PFSK-1 (cell line): ENCODE measurements around the gene FGGY.

Experiments used
- FOXP2 ChIP-seq: optimal IDR thresholded peaks from 2 replicates; pipeline ENCODE3; 2011; ENCODE audit warnings: borderline replicate concordance, control low read depth, inconsistent platforms; ENCODE audit not compliant: insufficient read depth; ENCODE audit errors: extremely low read length, extremely low read depth
- POLR2AphosphoS5 ChIP-seq: IDR thresholded peaks from 2 replicates; pipeline ENCODE4 v1.6.1; 2012; ENCODE audit warnings: low read depth, mild to moderate bottlenecking, control low read depth, low read length, moderate library complexity
- SIN3A ChIP-seq: IDR thresholded peaks from 2 replicates; pipeline ENCODE4 v1.6.1; 2012; ENCODE audit warnings: mild to moderate bottlenecking, low read length, moderate library complexity, borderline replicate concordance; ENCODE audit not compliant: insufficient read depth
- TAF1 ChIP-seq: IDR thresholded peaks from 2 replicates; pipeline ENCODE4 v1.6.1; 2012; ENCODE audit warnings: low read length, control low read depth, borderline replicate concordance; ENCODE audit not compliant: insufficient read depth
- TF ChIP-seq, protein P1 (sequence below), 2 experiments: IDR thresholded peaks; 2 replicates each; pipeline versions ENCODE4 v1.6.1 to v1.8.0; 2011 to 2012; ENCODE audit warnings: low read depth in 2 of 2, low read length in 2 of 2, control low read depth in 1 of 2, inconsistent platforms in 1 of 2, mild to moderate bottlenecking in 1 of 2, moderate library complexity in 1 of 2; ENCODE audit not compliant: insufficient read depth in 1 of 2

FGGY gene

GRCh38 chr1:59410457-59410856, 113.6 kb downstream of the FGGY start:
- TF ChIP-seq, protein P1, sequence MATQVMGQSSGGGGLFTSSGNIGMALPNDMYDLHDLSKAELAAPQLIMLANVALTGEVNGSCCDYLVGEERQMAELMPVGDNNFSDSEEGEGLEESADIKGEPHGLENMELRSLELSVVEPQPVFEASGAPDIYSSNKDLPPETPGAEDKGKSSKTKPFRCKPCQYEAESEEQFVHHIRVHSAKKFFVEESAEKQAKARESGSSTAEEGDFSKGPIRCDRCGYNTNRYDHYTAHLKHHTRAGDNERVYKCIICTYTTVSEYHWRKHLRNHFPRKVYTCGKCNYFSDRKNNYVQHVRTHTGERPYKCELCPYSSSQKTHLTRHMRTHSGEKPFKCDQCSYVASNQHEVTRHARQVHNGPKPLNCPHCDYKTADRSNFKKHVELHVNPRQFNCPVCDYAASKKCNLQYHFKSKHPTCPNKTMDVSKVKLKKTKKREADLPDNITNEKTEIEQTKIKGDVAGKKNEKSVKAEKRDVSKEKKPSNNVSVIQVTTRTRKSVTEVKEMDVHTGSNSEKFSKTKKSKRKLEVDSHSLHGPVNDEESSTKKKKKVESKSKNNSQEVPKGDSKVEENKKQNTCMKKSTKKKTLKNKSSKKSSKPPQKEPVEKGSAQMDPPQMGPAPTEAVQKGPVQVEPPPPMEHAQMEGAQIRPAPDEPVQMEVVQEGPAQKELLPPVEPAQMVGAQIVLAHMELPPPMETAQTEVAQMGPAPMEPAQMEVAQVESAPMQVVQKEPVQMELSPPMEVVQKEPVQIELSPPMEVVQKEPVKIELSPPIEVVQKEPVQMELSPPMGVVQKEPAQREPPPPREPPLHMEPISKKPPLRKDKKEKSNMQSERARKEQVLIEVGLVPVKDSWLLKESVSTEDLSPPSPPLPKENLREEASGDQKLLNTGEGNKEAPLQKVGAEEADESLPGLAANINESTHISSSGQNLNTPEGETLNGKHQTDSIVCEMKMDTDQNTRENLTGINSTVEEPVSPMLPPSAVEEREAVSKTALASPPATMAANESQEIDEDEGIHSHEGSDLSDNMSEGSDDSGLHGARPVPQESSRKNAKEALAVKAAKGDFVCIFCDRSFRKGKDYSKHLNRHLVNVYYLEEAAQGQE (IDR thresholded peaks at IDR 0.05; ENCODE audit: insufficient read depth in 1 of 2, low read depth in 2 of 2, low read length in 2 of 2), result no peak
- TF ChIP-seq POLR2AphosphoS5 (no peak), SIN3A (no peak), FOXP2 (no peak), TAF1 (no peak)

DNA sequence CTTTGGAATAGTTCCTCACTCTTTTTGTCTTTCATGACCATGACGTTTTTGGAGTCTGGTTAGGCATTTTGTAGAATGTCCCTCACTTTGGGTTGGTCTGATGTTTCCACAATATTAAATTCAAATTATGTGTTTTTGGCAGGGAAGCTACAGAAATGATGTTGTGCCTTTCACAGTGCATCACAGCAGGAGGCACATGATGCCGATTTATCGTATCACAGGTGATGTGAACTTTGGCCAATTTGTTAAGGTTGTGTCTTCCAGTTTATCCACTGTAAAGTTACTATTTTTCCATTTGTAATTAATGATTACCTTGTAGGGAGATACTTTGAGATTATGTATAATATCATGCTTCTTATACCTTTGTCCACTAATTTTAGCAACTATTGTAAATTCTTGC, 114.3 kb downstream of the FGGY start:
- TF ChIP-seq, protein P1 (IDR thresholded peaks at IDR 0.05; ENCODE audit: insufficient read depth in 1 of 2, low read depth in 2 of 2, low read length in 2 of 2), result no peak
- TF ChIP-seq FOXP2, result no peak
- TF ChIP-seq SIN3A, result no peak
- no peak for TF ChIP-seq TAF1
- no peak for TF ChIP-seq POLR2AphosphoS5

DNA sequence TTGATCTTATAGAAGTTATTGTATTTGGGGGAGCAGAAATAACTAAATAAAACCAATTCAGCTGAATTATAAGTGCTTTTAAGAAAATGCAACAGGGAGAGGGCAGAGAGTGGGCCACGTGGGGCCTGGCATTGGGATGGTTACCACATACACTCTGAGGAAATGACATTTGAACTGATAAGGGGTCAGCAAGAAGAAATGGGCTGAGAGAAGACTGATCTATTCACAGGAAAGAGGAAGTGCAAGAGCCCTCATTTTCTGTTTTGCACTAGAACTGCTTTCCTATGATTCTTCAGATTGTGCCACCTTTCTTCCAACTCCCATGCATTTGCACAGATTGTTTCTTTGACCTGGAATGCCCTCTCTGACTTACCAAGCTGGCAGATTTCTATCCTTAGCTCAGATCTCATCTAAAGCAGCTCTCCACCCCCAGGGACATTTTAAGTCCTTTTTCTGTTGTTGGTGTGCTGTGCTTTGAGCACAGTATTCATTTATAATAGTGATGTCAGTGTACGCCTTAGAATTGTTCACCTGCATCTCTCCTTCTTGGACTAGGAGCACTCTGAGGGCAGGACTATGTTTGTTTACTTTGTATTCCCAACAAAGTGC, 115.9 kb downstream of the FGGY start:
- TF ChIP-seq POLR2AphosphoS5 (no peak), FOXP2 (no peak), SIN3A (no peak)
- TF ChIP-seq, protein P1 (IDR thresholded peaks at IDR 0.05; ENCODE audit: insufficient read depth in 1 of 2, low read depth in 2 of 2, low read length in 2 of 2), result no peak

DNA sequence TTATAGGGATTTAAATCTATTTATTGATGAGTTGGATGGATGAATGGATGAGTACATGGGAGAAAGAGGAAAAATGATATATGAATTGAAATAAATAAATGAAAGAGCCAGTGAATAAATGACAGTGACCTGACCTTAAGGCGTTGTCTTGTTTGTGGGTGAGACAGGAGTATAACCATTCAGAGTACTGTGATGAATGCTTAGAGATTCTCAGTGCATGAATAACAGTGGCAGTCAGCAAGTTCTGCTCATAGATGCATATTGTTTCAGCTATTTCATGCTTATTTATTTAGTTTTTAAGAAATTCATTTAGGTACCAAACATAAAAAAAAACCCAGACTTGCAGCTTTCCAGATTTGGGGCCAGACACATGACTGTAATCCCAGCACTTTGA, 116.4 kb downstream of the FGGY start:
- TF ChIP-seq, protein P1 (IDR thresholded peaks at IDR 0.05; ENCODE audit: insufficient read depth in 1 of 2, low read depth in 2 of 2, low read length in 2 of 2), result no peak
- TF ChIP-seq TAF1 (no peak), SIN3A (no peak), POLR2AphosphoS5 (no peak), FOXP2 (no peak)

DNA sequence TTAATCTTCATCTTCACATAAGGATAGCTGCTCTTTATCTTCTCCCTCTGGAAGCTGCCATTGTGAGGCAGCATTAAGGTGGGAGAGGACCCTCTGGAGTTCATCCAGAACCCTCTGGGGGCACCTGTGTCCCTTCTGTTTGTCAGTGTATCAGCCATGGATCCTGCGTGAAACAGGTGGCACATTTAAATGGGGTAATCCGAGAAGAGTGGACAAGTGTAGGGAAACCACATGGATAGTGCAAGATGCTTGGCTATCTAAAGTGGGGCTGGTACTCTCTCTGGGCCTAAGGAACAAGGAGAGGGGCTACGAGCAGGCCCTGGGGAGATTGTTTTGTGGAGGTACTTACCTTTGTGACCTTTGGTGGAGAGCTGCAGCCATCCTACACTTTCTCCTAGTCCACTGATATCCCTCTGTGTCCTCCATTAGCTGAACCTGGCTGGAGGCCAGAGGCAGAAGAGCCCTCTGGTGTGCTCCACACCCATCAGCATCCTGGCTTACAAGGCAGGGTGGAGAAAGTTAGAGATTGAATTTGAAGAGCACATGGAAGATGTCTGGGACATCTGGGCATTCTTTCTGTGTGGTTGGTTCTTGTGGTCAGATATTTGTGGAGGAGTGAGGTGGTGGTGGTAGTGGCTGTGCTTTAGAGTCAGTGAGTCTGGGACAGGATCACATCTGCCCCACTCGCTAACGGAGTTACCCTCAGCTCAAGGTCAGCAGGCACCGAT, 117.7 kb downstream of the FGGY start:
- TF ChIP-seq POLR2AphosphoS5, result no peak
- no peak for TF ChIP-seq SIN3A
- TF ChIP-seq, protein P1 (IDR thresholded peaks at IDR 0.05; ENCODE audit: insufficient read depth in 1 of 2, low read depth in 2 of 2, low read length in 2 of 2), result no peak
- TF ChIP-seq TAF1, result no peak
- TF ChIP-seq FOXP2, result no peak
